Endodermal cell (in vitro differentiated cells): ENCODE results near the gene FMO4. TPM values are rescaled to one million over a fixed set of nuclear protein-coding genes. Genes with fewer than 3 reads are reported as not detected.

ENCODE experiments used
- DNase-seq: peaks from one replicate; pipeline ENCODE4 v3.0.0-alpha.2; 2017
- H3K27ac ChIP-seq: 2 replicates; pipeline ENCODE4 v1.5.1; 2013; ENCODE audit warnings: mild to moderate bottlenecking, low read depth, low read length, moderate library complexity
- H3K27me3 ChIP-seq: 2 replicates; pipeline ENCODE4 v1.6.1; 2013; ENCODE audit warnings: mild to moderate bottlenecking, low read length, moderate library complexity; ENCODE audit not compliant: insufficient read depth, control insufficient read depth, poor library complexity, severe bottlenecking
- H3K36me3 ChIP-seq: 2 replicates; pipeline ENCODE4 v1.7.0; 2013; ENCODE audit warnings: mild to moderate bottlenecking, low read length, moderate library complexity; ENCODE audit not compliant: control insufficient read depth, insufficient read depth
- H3K4me1 ChIP-seq: one replicate; pipeline ENCODE4 v1.7.0; 2013; ENCODE audit warnings: low read length; ENCODE audit not compliant: control insufficient read depth, insufficient read depth
- H3K4me3 ChIP-seq: 2 replicates; pipeline ENCODE4 v1.5.1; 2013; ENCODE audit warnings: mild to moderate bottlenecking, low read length, moderate library complexity
- H3K9ac ChIP-seq: 2 replicates; pipeline ENCODE4 v1.6.1; 2013; ENCODE audit warnings: mild to moderate bottlenecking, low read length, moderate library complexity; ENCODE audit not compliant: poor library complexity, severe bottlenecking; ENCODE audit errors: extremely low read depth
- H3K9me3 ChIP-seq: 2 replicates; pipeline ENCODE4 v1.6.1; 2013; ENCODE audit warnings: mild to moderate bottlenecking, low read length, moderate library complexity; ENCODE audit not compliant: control insufficient read depth
- H3K27ac Mint-ChIP-seq: 2 replicates; pipeline ENCODE4 v1.8.0; 2020; ENCODE audit warnings: mixed read lengths
- H3K27me3 Mint-ChIP-seq: 2 replicates; pipeline ENCODE4 v1.8.0; 2021; ENCODE audit warnings: mild to moderate bottlenecking, mixed read lengths; ENCODE audit not compliant: insufficient read depth
- H3K36me3 Mint-ChIP-seq: 2 replicates; pipeline ENCODE4 v1.8.0; 2020; ENCODE audit warnings: low read depth, mixed read lengths
- H3K4me1 Mint-ChIP-seq: 2 replicates; pipeline ENCODE4 v1.8.0; 2020; ENCODE audit warnings: mixed read lengths
- H3K4me3 Mint-ChIP-seq: 2 replicates; pipeline ENCODE4 v1.8.0; 2020; ENCODE audit warnings: mild to moderate bottlenecking, moderate library complexity, mixed read lengths
- H3K9me3 Mint-ChIP-seq: 2 replicates; pipeline ENCODE4 v1.8.0; 2020; ENCODE audit warnings: mild to moderate bottlenecking, mixed read lengths
- WGBS, 2 experiments: methylation state at CpG; one replicate each; pipeline versions ENCODE4 v1.1.5 to v1.1.7; 2013; ENCODE audit warnings: missing lambda C conversion rate in 2 of 2, mixed read lengths in 1 of 2; ENCODE audit not compliant: insufficient coverage in 1 of 2, insufficient read length in 1 of 2; 5-methylcytosine and 5-hydroxymethylcytosine counted together
- total RNA-seq, 2 donors: library from RNA; stranded (reverse); fragmentation: NEBNext Ultra II Directional in 1 of 2; extraction: Animal tissue kit (Norgen Biotek cat#: 25700) in 1 of 2; gene quantifications; 2 replicates in 1 of 2; 3 replicates in 1 of 2; pipeline ENCODE4 v1.2.1, GENCODE V29; 2021
- TF ChIP-seq, protein P1 (sequence below): fragments of 200-600 bp; sonication (generic); conservative IDR thresholded peaks from 2 replicates; pipeline ENCODE4 v1.5.0; 2021; ENCODE audit warnings: antibody characterized with exemption, mild to moderate bottlenecking

Gene FMO4
- total RNA-seq, 2 donors from 2014 or later = 2.5 to 3.5 TPM

DNA sequence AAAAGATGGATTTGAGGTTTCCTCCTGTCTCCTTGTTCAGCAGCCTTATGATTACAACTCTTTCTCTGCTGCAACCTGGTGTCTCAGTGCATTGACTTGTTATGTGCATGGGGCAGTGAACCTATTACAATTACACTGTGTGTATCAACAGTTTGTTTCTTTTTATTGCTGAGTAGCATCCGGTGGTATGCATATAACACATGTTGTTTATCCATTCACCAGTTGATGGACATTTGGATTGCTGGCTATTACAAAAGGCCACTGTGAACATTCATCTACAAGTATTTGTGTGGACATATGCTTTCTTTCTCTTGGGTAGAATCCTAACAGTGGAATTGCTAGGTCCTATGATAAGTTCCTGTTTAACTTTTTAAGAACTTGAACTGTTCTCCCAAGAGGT lies 65.9 kb downstream of the FMO4 start:
- no peaks in the 10 kb centered on the region for H3K9me3 ChIP-seq
- no peaks in the 10 kb centered on the region for H3K4me1 ChIP-seq
- Mint-ChIP-seq H3K27me3 (peaks cover 1% of the 10 kb centered on the region), H3K36me3 (no peaks in the 10 kb centered on the region), H3K4me1 (no peaks in the 10 kb centered on the region), H3K27ac (no peak overlapping the region), H3K4me3 (no peak overlapping the region), H3K9me3 (peaks cover 39% of the 10 kb centered on the region)
- no peaks in the 10 kb centered on the region for H3K27me3 ChIP-seq
- 83 to 100% methylated on average over 1 of the region's 1 CpG for WGBS, 2 experiments
- no peak overlapping the region for H3K9ac ChIP-seq
- no peak overlapping the region for H3K27ac ChIP-seq
- TF ChIP-seq, protein P1, sequence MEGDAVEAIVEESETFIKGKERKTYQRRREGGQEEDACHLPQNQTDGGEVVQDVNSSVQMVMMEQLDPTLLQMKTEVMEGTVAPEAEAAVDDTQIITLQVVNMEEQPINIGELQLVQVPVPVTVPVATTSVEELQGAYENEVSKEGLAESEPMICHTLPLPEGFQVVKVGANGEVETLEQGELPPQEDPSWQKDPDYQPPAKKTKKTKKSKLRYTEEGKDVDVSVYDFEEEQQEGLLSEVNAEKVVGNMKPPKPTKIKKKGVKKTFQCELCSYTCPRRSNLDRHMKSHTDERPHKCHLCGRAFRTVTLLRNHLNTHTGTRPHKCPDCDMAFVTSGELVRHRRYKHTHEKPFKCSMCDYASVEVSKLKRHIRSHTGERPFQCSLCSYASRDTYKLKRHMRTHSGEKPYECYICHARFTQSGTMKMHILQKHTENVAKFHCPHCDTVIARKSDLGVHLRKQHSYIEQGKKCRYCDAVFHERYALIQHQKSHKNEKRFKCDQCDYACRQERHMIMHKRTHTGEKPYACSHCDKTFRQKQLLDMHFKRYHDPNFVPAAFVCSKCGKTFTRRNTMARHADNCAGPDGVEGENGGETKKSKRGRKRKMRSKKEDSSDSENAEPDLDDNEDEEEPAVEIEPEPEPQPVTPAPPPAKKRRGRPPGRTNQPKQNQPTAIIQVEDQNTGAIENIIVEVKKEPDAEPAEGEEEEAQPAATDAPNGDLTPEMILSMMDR = no peak
- no peaks in the 10 kb centered on the region for H3K36me3 ChIP-seq
- DNase-seq = no peak
- H3K4me3 ChIP-seq = no peak overlapping the region

DNA sequence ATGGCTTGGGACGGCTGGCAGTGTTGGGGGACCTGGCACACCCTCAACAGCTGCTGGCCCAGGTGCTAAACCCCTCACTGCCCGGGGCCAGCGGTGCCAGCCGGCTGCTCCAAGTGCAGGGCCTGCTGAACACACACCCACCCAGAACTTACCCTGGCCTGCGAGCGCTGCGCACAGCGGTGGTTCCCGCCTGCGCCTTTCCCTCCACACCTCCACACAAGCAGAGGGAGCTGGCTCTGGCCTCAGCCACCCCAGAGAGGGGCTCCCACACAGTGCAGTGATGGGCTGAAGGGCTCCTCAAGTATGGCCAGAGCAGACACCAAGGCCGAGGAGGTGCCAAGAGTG lies 67.9 kb downstream of the FMO4 start:
- H3K4me1 Mint-ChIP-seq = no peaks in the 10 kb centered on the region

DNA sequence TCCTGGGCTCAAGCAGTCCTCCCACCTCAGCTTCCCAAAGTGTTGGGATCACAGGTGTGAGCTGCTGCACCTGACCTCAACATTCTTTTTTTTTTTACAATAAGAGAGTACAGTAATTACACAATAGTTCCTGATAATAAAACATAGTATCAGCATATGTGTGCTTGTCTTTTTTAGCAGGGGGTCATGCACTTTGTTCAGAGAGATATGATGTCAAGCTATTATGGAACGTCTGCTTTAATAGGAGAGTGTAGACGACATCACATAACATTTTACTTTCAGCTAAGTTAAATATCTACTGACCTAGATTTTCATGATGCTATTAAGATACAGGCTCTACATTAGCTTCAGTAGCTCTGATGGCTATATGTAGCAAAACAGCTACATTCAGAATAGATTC lies 70.5 kb downstream of the FMO4 start:
- no peak for DNase-seq
- Mint-ChIP-seq H3K4me1 (peaks cover 4% of the 10 kb centered on the region), H3K4me3 (no peak overlapping the region), H3K9me3 (peaks cover 27% of the 10 kb centered on the region), H3K36me3 (no peaks in the 10 kb centered on the region), H3K27ac (no peak overlapping the region), H3K27me3 (no peaks in the 10 kb centered on the region)
- TF ChIP-seq, protein P1 = no peak
- no peaks in the 10 kb centered on the region for H3K36me3 ChIP-seq
- no peak overlapping the region for H3K9ac ChIP-seq
- H3K27me3 ChIP-seq = no peaks in the 10 kb centered on the region
- no peak overlapping the region for H3K4me3 ChIP-seq
- WGBS, 2 experiments = 83% methylated on average over 2 of the region's 2 CpGs; no CpG with 5 or more reads in 1 of the 2 experiments
- no peaks in the 10 kb centered on the region for H3K9me3 ChIP-seq
- H3K27ac ChIP-seq = no peak overlapping the region
- H3K4me1 ChIP-seq = no peaks in the 10 kb centered on the region

More for the DNA sequence above, 67.9 kb downstream of the FMO4 start:
- H3K36me3 Mint-ChIP-seq = no peaks in the 10 kb centered on the region
- no peak overlapping the region for H3K4me3 Mint-ChIP-seq
- no peak for DNase-seq
- H3K4me1 ChIP-seq = no peaks in the 10 kb centered on the region
- H3K9ac ChIP-seq = no peak overlapping the region
- no peaks in the 10 kb centered on the region for H3K9me3 ChIP-seq
- H3K27ac Mint-ChIP-seq = no peak overlapping the region
- H3K4me3 ChIP-seq = no peak overlapping the region
- no peaks in the 10 kb centered on the region for H3K27me3 Mint-ChIP-seq
- peaks cover 29% of the 10 kb centered on the region for H3K9me3 Mint-ChIP-seq
- H3K27ac ChIP-seq = no peak overlapping the region
- H3K36me3 ChIP-seq = no peaks in the 10 kb centered on the region
- H3K27me3 ChIP-seq = no peaks in the 10 kb centered on the region
- 91 to 100% methylated on average over 1 to 11 of the region's 11 CpGs for WGBS, 2 experiments
- TF ChIP-seq, protein P1 = no peak
